IPS DF 4.7 (cell line): ENCODE data around the gene TCEA2.

ENCODE experiments used
- DNase-seq: peaks from one replicate; pipeline ENCODE4 v3.0.0-alpha.2; 2013; ENCODE audit warnings: low spot score; ENCODE audit errors: extremely low read depth

TCEA2 gene

GRCh38 chr20:64035066-64035932 is 27.7 kb upstream of the TCEA2 start:
- no peak for DNase-seq

GRCh38 chr20:64035933-64036345 is 27.1 kb upstream of the TCEA2 start, which contains the start of gene C20orf204:
C20orf204 (plus strand) TSS chr20:64036182; CDS start chr20:64036324, 142 bp downstream.
- DNase-seq = no peak

- no peak for DNase-seq
These were observed 26.4 kb upstream of the TCEA2 start for GRCh38 chr20:64036346-64037198.

- no peak for DNase-seq
These were observed 25.9 kb upstream of the TCEA2 start for GRCh38 chr20:64037199-64037497.

- DNase-seq = no peak
These were observed 25.3 kb upstream of the TCEA2 start for GRCh38 chr20:64037498-64038213.

- no peak for DNase-seq
These were observed 24.8 kb upstream of the TCEA2 start for GRCh38 chr20:64038224-64038564.

GRCh38 chr20:64038565-64039292 is 24.3 kb upstream of the TCEA2 start:
- no peak for DNase-seq

GRCh38 chr20:64039293-64040160 is 23.5 kb upstream of the TCEA2 start:
- DNase-seq = no peak

GRCh38 chr20:64040231-64041039 is 22.6 kb upstream of the TCEA2 start:
- DNase-seq = no peak

- no peak for DNase-seq
These were observed 21.8 kb upstream of the TCEA2 start for GRCh38 chr20:64041040-64041780.

GRCh38 chr20:64041781-64042053 is 21.3 kb upstream of the TCEA2 start:
- DNase-seq = no peak

- no peak for DNase-seq
These were observed 20.8 kb upstream of the TCEA2 start for GRCh38 chr20:64042054-64042781.

GRCh38 chr20:64043768-64044167 is 19.2 kb upstream of the TCEA2 start:
- DNase-seq = no peak

- DNase-seq = no peak
These were observed 18.3 kb upstream of the TCEA2 start for GRCh38 chr20:64044484-64045247.

GRCh38 chr20:64045346-64046011 is 17.5 kb upstream of the TCEA2 start:
- no peak for DNase-seq

GRCh38 chr20:64047046-64047389 is 16.0 kb upstream of the TCEA2 start:
- DNase-seq = no peak

- DNase-seq = no peak
These were observed 15.0 kb upstream of the TCEA2 start for GRCh38 chr20:64047968-64048401.
